GM23338 (cell line): ENCODE results near the gene SGO2. TPM values are rescaled to one million over a fixed set of nuclear protein-coding genes. Genes with fewer than 3 reads are reported as not detected.

ENCODE experiments used
- ATAC-seq: fragments of 200-7000 bp; cut with Tn5 transposase; 3 replicates; pipeline ENCODE4 v1.9.1; 2020
- DNase-seq: peaks from one replicate; pipeline ENCODE4 v3.0.0-alpha.2; 2015; ENCODE audit warnings: low spot score
- H2AFZ ChIP-seq: fragments of 200-600 bp; sonication (generic); 2 replicates; pipeline ENCODE4 v1.8.0; 2016; ENCODE audit warnings: antibody characterized with exemption, mild to moderate bottlenecking, moderate library complexity
- H3F3A ChIP-seq: fragments of 200-600 bp; sonication (generic); replicated peaks from 2 replicates; pipeline ENCODE4 v1.8.0; 2017; ENCODE audit warnings: antibody characterized with exemption, mixed run types, low read depth
- H3K27ac ChIP-seq: fragments of 200-600 bp; sonication (generic); 2 replicates; pipeline ENCODE4 v1.6.1; 2016; ENCODE audit warnings: low read depth
- H3K27me3 ChIP-seq: fragments of 200-600 bp; sonication (generic); 2 replicates; pipeline ENCODE4 v1.8.0; 2016; ENCODE audit warnings: mild to moderate bottlenecking, mixed run types, moderate library complexity; ENCODE audit not compliant: insufficient read depth
- H3K36me3 ChIP-seq: fragments of 200-600 bp; sonication (generic); 2 replicates; pipeline ENCODE4 v1.8.0; 2016; ENCODE audit warnings: mild to moderate bottlenecking; ENCODE audit not compliant: insufficient read depth
- H3K4me1 ChIP-seq: fragments of 200-600 bp; sonication (generic); 2 replicates; pipeline ENCODE4 v1.8.0; 2016; ENCODE audit warnings: mild to moderate bottlenecking, moderate library complexity; ENCODE audit not compliant: insufficient read depth
- H3K4me2 ChIP-seq: fragments of 200-600 bp; sonication (generic); 2 replicates; pipeline ENCODE4 v1.7.1; 2017; ENCODE audit warnings: mixed run types
- H3K4me3 ChIP-seq: fragments of 200-600 bp; sonication (generic); 2 replicates; pipeline ENCODE4 v1.6.1; 2016; ENCODE audit warnings: mixed run types
- H3K79me2 ChIP-seq: fragments of 200-600 bp; sonication (generic); replicated peaks from 2 replicates; pipeline ENCODE4 v1.8.0; 2017; ENCODE audit warnings: mild to moderate bottlenecking; ENCODE audit not compliant: insufficient read depth
- H3K9me2 ChIP-seq: fragments of 200-600 bp; sonication (generic); 2 replicates; pipeline ENCODE4 v1.8.0; 2017; ENCODE audit not compliant: insufficient read depth
- H4K20me1 ChIP-seq: fragments of 200-600 bp; sonication (generic); replicated peaks from 2 replicates; pipeline ENCODE4 v1.8.0; 2017; ENCODE audit warnings: mild to moderate bottlenecking; ENCODE audit not compliant: insufficient read depth
- H3K27ac Mint-ChIP-seq: 2 replicates; pipeline ENCODE4 v1.8.0; 2020; ENCODE audit warnings: inconsistent platforms, mild to moderate bottlenecking, moderate library complexity, mixed read lengths
- H3K27me3 Mint-ChIP-seq: 3 replicates; pipeline ENCODE4 v1.8.0; 2022; ENCODE audit warnings: low read depth, mild to moderate bottlenecking, moderate library complexity, mixed read lengths, inconsistent platforms; ENCODE audit not compliant: insufficient read depth, poor library complexity
- H3K36me3 Mint-ChIP-seq: 3 replicates; pipeline ENCODE4 v1.8.0; 2021; ENCODE audit warnings: low read depth, mild to moderate bottlenecking, inconsistent platforms, moderate library complexity, mixed read lengths
- H3K4me1 Mint-ChIP-seq: 3 replicates; pipeline ENCODE4 v1.8.0; 2020; ENCODE audit warnings: mild to moderate bottlenecking, inconsistent platforms, mixed read lengths
- H3K4me3 Mint-ChIP-seq: 3 replicates; pipeline ENCODE4 v1.8.0; 2021; ENCODE audit warnings: moderate library complexity, mild to moderate bottlenecking, inconsistent platforms, mixed read lengths
- H3K9me3 Mint-ChIP-seq: 3 replicates; pipeline ENCODE4 v1.8.0; 2020; ENCODE audit warnings: moderate library complexity, mild to moderate bottlenecking, inconsistent platforms, mixed read lengths
- CREB1 ChIP-seq: fragments of 250-450 bp; sonication (Bioruptor Pico); IDR thresholded peaks from 2 replicates; pipeline ENCODE4 v1.5.0; 2020; ENCODE audit warnings: low read depth, mild to moderate bottlenecking, moderate library complexity
- JUNB ChIP-seq: IDR thresholded peaks from one replicate; pipeline ENCODE4 v1.6.1; 2016; ENCODE audit warnings: antibody characterized with exemption; ENCODE audit not compliant: unreplicated experiment
- NANOG ChIP-seq: IDR thresholded peaks from 2 replicates; pipeline ENCODE4 v1.6.1; 2016; ENCODE audit warnings: antibody characterized with exemption, borderline replicate concordance
- POLR2AphosphoS5 ChIP-seq: IDR thresholded peaks from 2 replicates; pipeline ENCODE4 v1.6.1; 2016; ENCODE audit warnings: antibody characterized with exemption, low read depth
- polyA plus RNA-seq: library from polyadenylated mRNA; unstranded; fragments of >200 nt; fragmentation: Nextera tagmentation; extraction: Ambion mirVana; gene quantifications from 2 replicates; pipeline ENCODE4 v1.2.1, GENCODE V29; 2016
- total RNA-seq: library from RNA; depleted of rRNA; stranded (reverse); fragments of >200 nt; shearing (Covaris generic); gene quantifications from 2 replicates; pipeline ENCODE4 v1.2.3, GENCODE V29; 2014
- TF ChIP-seq, protein P1 (sequence below): IDR thresholded peaks from 2 replicates; pipeline ENCODE4 v1.6.1; 2016; ENCODE audit warnings: antibody characterized with exemption
- TF ChIP-seq, protein P2 (sequence below): fragments of 250-450 bp; sonication (Bioruptor Pico); IDR thresholded peaks from 2 replicates; pipeline ENCODE4 v1.5.0; 2020; ENCODE audit warnings: mild to moderate bottlenecking, moderate library complexity

SGO2 gene
- total and polyA plus RNA-seq, 2 experiments from 2014 or later: 32.6 to 47.7 TPM

DNA sequence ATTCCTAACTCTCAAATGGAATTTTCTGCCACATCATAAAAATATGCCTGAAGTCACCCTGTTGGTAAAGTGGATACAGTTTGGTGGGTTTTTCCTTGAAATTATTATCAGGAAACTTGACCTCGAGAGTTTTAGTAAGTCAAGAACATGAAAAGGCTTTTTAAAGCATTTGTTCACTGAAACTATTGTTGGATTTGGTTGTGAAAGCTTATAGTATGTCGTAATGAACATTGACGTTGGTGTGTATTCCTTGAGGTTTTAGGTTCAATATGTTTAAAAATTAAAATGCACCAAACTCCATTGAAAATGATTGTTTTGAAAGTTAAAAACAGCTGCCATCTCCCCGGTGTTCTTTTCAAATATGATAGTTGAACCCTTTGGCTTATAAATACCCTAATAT, 90.6 kb downstream of the SGO2 start:
- ATAC-seq (no peak), DNase-seq (no peak)
- Histone ChIP-seq H2AFZ (no peak overlapping the region), H3K36me3 (no peaks in the 10 kb centered on the region), H3K4me2 (no peak overlapping the region), H3K4me3 (no peak overlapping the region), H3K9me2 (no peaks in the 10 kb centered on the region), H4K20me1 (no peaks in the 10 kb centered on the region), H3K27me3 (no peaks in the 10 kb centered on the region), H3K27ac (no peak overlapping the region), H3K4me1 (no peaks in the 10 kb centered on the region), H3K79me2 (no peaks in the 10 kb centered on the region), H3F3A (no peaks in the 10 kb centered on the region)
- no peak for TF ChIP-seq JUNB
- TF ChIP-seq, protein P1, sequence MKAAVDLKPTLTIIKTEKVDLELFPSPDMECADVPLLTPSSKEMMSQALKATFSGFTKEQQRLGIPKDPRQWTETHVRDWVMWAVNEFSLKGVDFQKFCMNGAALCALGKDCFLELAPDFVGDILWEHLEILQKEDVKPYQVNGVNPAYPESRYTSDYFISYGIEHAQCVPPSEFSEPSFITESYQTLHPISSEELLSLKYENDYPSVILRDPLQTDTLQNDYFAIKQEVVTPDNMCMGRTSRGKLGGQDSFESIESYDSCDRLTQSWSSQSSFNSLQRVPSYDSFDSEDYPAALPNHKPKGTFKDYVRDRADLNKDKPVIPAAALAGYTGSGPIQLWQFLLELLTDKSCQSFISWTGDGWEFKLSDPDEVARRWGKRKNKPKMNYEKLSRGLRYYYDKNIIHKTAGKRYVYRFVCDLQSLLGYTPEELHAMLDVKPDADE: no peak
- no peaks in the 10 kb centered on the region for H3K27me3 Mint-ChIP-seq
- no peaks in the 10 kb centered on the region for H3K4me1 Mint-ChIP-seq
- H3K4me3 Mint-ChIP-seq: no peak overlapping the region
- H3K9me3 Mint-ChIP-seq: no peaks in the 10 kb centered on the region
- no peaks in the 10 kb centered on the region for H3K36me3 Mint-ChIP-seq
- H3K27ac Mint-ChIP-seq: no peak overlapping the region; the same call in 1 of the 2 replicates

DNA sequence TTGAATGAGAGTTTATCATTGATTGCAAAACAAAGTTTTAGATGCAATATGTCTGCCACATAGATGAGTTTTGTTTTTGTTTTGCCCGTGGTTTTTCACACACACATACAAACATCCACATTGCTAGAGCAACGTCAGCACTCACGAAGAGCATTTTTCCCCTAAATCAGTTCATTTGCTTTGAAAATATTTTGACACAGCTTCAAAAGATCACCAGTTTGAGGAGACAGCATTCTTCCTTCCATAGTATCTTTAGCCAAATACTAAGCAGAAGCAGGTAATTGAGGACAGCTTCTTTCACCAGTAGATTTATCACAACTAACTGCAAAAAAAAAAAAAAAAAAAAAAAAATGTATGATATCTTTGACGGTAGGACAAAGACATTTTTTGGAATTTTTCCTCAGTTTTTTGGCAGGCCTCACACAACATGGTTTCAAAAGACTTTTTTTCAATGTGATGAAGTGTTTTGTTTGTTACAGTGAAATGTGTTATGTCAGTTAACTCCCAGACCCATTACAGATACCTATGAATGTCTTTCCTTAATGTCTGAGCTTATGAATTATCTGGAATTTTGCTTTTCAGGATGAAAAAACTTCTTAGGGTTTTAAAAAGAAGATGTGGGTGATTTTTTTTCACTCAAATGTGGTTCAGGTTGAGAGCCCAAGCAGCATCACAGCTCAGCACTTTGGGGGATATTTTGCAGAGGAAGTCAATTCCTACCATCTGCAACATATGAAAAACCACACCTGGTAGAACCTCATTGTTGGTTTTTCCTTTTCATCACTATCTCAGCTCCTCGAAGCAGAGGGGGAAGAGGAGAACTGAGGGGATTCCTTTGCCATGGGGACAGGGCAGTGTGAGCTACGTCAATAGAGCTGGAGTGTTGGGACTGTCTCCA, 91.4 kb downstream of the SGO2 start:
- ATAC-seq: no peak
- Histone ChIP-seq H4K20me1 (no peaks in the 10 kb centered on the region), H3K36me3 (no peaks in the 10 kb centered on the region), H3K27me3 (no peaks in the 10 kb centered on the region), H3K4me2 (no peak overlapping the region), H3K27ac (no peak overlapping the region), H3K9me2 (no peaks in the 10 kb centered on the region), H3K4me3 (no peak overlapping the region), H3K79me2 (no peaks in the 10 kb centered on the region), H2AFZ (no peak overlapping the region), H3F3A (no peaks in the 10 kb centered on the region), H3K4me1 (no peaks in the 10 kb centered on the region)
- DNase-seq: no peak
- Mint-ChIP-seq H3K27me3 (no peaks in the 10 kb centered on the region), H3K27ac (no peak overlapping the region; the same call in 1 of the 2 replicates), H3K4me1 (no peaks in the 10 kb centered on the region), H3K36me3 (no peaks in the 10 kb centered on the region), H3K9me3 (no peaks in the 10 kb centered on the region), H3K4me3 (no peak overlapping the region)
- TF ChIP-seq, protein P1: no peak
- no peak for TF ChIP-seq NANOG
- TF ChIP-seq POLR2AphosphoS5: no peak
- TF ChIP-seq, protein P2, sequence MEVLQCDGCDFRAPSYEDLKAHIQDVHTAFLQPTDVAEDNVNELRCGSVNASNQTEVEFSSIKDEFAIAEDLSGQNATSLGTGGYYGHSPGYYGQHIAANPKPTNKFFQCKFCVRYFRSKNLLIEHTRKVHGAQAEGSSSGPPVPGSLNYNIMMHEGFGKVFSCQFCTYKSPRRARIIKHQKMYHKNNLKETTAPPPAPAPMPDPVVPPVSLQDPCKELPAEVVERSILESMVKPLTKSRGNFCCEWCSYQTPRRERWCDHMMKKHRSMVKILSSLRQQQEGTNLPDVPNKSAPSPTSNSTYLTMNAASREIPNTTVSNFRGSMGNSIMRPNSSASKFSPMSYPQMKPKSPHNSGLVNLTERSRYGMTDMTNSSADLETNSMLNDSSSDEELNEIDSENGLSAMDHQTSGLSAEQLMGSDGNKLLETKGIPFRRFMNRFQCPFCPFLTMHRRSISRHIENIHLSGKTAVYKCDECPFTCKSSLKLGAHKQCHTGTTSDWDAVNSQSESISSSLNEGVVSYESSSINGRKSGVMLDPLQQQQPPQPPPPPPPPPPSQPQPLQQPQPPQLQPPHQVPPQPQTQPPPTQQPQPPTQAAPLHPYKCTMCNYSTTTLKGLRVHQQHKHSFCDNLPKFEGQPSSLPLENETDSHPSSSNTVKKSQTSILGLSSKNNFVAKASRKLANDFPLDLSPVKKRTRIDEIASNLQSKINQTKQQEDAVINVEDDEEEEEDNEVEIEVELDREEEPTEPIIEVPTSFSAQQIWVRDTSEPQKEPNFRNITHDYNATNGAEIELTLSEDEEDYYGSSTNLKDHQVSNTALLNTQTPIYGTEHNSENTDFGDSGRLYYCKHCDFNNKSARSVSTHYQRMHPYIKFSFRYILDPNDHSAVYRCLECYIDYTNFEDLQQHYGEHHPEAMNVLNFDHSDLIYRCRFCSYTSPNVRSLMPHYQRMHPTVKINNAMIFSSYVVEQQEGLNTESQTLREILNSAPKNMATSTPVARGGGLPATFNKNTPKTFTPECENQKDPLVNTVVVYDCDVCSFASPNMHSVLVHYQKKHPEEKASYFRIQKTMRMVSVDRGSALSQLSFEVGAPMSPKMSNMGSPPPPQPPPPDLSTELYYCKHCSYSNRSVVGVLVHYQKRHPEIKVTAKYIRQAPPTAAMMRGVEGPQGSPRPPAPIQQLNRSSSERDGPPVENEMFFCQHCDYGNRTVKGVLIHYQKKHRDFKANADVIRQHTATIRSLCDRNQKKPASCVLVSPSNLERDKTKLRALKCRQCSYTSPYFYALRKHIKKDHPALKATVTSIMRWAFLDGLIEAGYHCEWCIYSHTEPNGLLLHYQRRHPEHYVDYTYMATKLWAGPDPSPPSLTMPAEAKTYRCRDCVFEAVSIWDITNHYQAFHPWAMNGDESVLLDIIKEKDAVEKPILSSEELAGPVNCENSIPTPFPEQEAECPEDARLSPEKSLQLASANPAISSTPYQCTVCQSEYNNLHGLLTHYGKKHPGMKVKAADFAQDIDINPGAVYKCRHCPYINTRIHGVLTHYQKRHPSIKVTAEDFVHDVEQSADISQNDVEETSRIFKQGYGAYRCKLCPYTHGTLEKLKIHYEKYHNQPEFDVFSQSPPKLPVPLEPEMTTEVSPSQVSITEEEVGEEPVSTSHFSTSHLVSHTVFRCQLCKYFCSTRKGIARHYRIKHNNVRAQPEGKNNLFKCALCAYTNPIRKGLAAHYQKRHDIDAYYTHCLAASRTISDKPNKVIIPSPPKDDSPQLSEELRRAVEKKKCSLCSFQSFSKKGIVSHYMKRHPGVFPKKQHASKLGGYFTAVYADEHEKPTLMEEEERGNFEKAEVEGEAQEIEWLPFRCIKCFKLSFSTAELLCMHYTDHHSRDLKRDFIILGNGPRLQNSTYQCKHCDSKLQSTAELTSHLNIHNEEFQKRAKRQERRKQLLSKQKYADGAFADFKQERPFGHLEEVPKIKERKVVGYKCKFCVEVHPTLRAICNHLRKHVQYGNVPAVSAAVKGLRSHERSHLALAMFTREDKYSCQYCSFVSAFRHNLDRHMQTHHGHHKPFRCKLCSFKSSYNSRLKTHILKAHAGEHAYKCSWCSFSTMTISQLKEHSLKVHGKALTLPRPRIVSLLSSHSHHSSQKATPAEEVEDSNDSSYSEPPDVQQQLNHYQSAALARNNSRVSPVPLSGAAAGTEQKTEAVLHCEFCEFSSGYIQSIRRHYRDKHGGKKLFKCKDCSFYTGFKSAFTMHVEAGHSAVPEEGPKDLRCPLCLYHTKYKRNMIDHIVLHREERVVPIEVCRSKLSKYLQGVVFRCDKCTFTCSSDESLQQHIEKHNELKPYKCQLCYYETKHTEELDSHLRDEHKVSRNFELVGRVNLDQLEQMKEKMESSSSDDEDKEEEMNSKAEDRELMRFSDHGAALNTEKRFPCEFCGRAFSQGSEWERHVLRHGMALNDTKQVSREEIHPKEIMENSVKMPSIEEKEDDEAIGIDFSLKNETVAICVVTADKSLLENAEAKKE (CRISPR knock-in tag): no peak
- no peak for TF ChIP-seq CREB1 (CRISPR knock-in tag)
